ENCODE results near the gene TM6SF1.
"Not testable (repeated sequence)": the region's sequence is repeated elsewhere in the genome, so short reads cannot be mapped to it uniquely, and the experiment has no call there.

The TM6SF1 gene

DNA sequence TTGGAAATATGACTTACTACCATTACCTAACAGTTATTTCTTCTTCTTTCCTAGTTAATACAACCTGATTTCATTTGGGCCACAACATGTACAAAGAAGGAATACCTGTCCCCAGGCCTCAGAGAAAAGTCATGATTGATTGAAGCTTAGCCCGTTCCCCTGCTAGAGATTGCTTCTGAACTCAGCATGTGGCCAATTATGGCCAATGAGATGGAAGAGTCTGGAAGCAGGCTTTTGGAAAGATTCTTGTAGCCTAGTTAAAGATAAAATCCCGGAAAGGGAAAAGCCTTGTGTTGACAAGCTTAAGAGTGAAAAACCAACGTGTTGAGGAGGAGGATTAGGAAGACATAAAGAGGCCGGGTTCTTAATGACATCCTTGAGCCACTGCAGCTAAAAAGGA is 17.0 kb upstream of the TM6SF1 start:
- DNase-seq = no peak

DNA sequence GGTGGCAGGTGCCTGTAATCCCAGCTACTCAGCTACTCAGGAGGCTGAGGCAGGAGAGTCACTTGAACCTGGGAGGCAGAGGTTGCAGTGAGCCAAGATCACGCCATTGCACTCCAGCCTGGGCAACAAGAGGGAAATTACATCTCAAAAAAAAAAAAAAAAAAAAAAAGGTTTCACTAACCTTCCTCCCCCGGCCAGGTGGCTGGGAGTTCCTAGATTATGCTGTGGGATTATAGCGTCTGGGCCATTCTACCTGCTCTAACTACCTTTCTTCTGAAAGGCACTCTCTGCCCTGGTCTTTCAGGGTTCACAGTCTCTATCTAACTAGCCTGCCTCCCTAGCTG is 15.5 kb upstream of the TM6SF1 start:
- DNase-seq = not testable (repeated sequence)

- DNase-seq = no peak
Measured at GRCh38 chr15:83092309-83092976, 15.0 kb upstream of the TM6SF1 start.

DNA sequence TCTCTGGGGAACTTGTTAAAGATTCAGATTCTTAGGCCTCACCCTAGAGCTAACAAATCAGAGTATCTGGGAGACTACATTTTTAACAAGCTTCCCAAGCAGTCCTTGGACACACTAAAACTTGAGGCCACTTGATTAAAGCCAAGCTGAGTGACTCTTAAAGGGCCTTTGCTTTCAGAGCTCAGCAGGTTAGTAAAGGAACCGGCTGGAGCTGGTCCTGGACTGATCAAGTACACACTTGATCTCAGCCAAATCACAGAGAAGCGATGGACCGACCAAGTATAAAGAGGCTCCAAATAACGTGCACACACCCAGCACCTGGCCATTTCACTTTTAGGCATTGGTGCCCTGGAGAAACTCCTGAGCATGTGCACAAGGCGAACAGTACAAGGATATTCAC is 12.9 kb upstream of the TM6SF1 start:
- no peak for DNase-seq

- no peak for DNase-seq
Measured at GRCh38 chr15:83098079-83098478, 9.4 kb upstream of the TM6SF1 start.

- no peak for DNase-seq
Measured at GRCh38 chr15:83099290-83099689, 8.2 kb upstream of the TM6SF1 start.

GRCh38 chr15:83100097-83100646 is 7.3 kb upstream of the TM6SF1 start:
- no peak for DNase-seq

DNA sequence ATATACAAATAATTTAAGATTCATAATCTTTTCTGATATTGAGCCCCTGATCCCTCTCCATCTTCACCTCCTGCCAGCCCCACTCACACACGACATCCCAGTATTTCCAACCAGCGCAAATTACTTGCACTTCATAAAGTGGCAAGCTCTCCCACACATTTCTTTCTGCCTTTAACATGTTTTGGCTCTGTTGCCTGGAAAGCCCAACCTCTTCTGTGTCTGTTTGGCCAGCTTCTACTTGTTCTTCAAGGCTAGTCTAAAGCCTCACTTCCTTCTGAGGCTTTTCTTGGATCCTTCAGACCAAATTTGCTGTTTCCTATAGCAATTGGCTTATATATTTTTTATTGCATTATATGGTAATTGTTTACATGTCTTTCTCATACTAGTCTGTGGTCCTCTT is 5.1 kb upstream of the TM6SF1 start:
- DNase-seq = no peak

DNA sequence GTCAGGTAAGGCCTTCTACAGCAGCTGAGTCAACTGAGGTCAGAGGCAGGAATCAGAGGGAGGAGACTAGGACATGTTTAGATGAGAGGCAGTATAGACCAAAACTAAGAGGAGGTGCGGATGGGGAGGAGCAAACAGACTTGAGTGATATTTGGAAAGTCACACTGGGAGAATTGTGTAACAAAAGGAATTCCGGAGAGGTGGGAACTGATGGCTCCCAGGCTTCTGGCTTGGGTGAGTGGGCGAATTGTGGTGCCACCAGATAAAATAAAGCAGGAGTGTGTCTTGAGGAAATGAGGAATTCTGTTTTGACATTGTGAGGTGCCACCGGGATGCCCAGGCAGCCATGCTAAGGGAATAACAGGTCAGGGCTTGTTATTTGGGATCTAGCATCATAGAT is 3.3 kb upstream of the TM6SF1 start:
- DNase-seq = no peak

DNA sequence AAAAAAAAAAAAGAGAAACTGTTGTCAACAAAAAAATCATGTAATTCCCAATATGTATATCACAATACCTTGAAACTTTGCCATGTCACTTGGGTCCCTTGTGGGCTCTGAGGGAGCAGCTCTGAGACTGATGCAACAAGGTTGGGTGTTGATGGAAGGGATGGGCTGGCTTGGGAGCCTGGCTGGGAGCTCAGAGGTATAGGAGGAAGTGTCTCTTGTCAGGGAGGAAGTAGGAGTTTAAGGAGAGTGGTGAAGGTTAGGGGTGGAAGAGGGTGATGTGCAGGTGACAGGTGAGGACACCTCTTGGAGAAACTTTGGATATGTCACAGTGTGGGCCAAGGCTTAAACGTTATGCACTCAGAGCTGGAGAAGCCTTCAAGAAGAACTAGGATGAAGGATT is 2.0 kb upstream of the TM6SF1 start:
- no peak for DNase-seq

GRCh38 chr15:83107841-83108181 is 366 bp downstream of the TM6SF1 start:
- DNase-seq = no peak

- DNase-seq = no peak
Measured at GRCh38 chr15:83108266-83109219, 1.1 kb downstream of the TM6SF1 start.

DNA sequence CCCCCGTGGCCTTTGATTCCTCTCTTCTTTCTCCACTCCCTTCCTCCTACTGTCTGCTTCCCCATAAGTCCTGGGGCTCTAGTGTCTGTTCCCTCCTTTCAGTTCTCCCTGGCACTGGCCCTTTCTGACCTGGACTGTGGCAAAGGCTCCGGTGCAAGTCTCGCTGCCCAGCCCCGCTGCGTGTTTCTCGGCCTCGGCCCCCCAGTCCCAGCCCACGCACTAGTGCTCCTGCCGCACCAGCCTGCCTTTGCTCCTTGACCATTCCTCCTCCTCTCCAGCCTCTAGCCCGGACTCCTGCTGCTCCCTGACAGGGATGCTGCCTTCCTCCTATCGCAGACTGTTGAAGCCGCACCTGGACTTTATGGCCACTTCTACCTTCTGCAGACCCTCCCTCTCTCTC is 2.1 kb downstream of the TM6SF1 start:
- no peak for DNase-seq

GRCh38 chr15:83110381-83110780 is 2.9 kb downstream of the TM6SF1 start:
- no peak for DNase-seq

DNA sequence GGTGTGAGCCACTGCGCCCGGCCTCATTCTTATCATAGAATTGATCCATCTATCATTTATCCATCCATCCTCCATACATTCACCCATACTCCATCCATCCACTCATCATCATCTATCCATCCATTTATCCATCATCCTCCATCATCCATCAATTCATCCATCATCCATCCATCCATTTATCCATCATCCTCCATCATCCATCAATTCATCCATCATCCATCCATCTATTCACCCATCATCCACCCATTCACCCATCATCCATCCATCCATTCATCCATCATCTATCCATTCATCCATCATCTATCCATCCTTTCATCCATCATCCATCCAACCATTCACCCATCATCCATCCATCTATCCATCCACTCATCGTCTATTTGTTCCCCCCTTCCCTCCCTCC is 3.7 kb downstream of the TM6SF1 start:
- no peak for DNase-seq

DNA sequence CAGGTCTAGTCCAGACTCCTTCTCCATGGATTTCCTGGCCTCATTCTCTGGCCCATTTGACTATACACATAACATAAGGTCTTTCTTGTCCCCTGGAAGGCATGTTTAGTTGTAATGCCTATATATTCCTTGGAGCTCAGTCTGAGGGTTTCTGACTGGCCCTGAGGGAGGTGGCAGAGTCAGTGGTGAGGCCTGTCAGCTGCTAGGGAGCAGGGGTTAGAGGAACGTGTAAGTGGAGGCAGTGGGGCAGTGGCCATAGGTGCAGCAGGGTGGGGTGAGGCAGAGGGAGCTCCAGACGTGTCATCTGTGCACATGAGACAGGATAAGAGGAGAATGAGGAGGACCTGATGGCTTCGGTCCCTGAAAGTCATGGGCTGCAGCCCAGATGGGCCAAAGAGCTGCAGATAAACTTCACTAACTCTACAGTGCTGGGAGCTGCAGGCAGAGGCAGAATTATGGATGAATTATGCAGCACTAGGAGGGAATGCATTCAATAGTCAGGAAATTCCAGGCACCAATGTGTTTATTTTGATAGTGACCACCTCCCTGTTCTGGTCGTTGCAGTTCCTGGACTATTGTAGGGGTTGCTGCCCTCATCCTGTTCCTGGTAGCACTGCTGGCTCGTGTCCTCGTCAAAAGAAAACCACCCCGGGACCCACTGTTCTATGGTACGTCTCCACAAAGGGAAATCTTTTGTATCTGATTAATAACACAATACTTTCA is 4.9 kb downstream of the TM6SF1 start:
- DNase-seq = no peak

- DNase-seq = no peak
Measured at GRCh38 chr15:83112956-83113299, 5.5 kb downstream of the TM6SF1 start.

- DNase-seq = no peak
Measured at GRCh38 chr15:83113881-83114674, 6.6 kb downstream of the TM6SF1 start.

- no peak for DNase-seq
Measured at GRCh38 chr15:83114856-83115255, 7.4 kb downstream of the TM6SF1 start.

GRCh38 chr15:83115410-83115809 is 8.0 kb downstream of the TM6SF1 start:
- no peak for DNase-seq

DNA sequence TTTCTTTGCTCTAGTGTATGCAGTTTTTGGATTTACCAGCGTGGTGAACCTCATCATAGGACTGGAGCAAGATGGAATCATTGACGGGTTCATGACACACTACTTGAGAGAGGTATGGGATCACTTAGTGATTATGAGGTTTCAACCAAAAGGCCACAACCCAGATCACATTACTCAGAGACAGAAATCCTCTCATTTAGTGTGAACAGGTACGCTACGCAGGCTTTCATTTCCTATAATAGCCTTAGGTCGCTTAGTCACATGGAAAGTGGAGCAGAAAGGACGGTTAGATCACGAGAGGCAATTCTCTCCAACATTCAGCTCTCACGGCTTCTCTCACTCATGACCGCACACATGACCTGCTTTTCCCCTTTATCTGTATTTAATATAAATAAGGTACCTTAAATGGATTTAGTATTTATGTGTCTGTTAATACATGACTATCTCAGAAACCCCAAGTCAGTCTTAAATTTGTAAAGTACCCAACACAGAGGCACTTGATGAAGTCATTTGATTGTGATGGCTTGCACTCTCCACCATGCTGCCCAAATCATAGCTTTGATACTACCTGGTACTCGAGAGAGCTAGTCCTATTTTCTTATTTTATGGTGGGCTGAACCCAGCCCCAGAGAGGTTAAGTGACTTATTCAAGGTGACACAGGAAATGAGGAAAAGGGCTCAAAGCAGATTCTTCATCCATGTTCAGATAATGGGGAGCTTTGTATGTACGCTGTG is 8.6 kb downstream of the TM6SF1 start:
- no peak for DNase-seq

DNA sequence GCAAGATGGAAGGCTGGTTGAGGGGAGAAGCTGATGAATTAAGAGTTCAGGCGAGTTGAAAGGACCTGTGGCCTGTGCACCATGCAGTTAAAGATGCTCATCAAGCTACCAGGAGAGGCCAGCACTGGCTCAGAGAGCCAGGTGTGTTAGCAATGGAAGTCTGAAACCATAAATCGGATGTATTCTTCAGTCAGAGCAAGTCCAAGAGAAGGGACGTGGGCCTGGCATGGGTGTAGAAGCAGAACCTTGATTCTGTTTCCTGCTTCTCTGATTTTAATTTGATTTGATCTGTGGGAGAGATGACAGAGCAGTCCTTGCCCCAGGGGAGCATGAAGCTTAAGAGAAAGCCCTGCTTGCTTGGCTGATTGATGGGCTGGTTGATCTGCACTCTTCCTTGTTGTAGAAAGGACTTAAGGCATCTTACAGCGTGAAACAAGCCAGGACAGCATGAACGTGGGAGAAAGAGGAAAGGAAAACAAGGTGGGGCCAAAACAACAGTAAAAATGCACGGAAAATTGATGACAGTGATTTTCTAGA is 10.9 kb downstream of the TM6SF1 start:
- DNase-seq = no peak
